GM18511 (cell line): ENCODE results near the gene ATP5MK.
A peak's percentile ranks its signal among the peaks of the same experiment; 100 is the strongest.
"Not testable (repeated sequence)": the region's sequence is repeated elsewhere in the genome, so short reads cannot be mapped to it uniquely, and the experiment has no call there.

ENCODE experiments used
- ATAC-seq: cut with Tn5 transposase; IDR thresholded peaks from one replicate; pipeline ENCODE4 v1.9.1; 2021; ENCODE audit warnings: mild to moderate bottlenecking, moderate library complexity; ENCODE audit not compliant: unreplicated experiment

Gene ATP5MK

DNA sequence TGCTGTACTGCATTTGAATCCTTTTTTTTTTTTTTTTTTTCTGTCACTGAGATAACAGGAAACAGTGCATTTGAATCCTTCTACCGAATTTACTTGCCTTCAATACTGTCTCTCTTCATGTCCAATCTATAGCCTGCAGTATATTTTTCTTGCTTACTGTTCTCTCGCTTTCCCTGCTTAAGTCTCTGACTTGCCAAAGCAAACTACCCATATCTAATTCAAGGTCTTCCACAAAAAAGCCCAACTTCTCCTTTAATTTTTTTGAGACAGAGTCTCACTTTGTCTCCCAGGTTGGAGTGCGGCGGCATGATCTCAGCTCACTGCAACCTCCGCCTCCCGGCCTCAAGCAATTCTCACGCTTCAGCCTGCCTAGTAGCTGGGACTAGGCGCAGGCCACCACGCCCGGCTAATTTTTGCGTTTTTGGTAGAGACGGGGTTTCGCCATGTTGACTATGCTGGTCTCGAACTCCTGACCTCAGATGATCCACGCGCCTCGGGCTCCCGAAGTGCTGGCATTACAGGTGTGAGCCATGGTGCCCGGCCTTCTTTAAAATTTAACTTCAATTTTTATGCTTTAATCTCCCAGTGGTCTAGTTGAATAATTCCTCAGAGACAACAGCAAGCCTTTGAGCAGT is 1.0 kb upstream of the ATP5MK start:
- ATAC-seq = no peak

DNA sequence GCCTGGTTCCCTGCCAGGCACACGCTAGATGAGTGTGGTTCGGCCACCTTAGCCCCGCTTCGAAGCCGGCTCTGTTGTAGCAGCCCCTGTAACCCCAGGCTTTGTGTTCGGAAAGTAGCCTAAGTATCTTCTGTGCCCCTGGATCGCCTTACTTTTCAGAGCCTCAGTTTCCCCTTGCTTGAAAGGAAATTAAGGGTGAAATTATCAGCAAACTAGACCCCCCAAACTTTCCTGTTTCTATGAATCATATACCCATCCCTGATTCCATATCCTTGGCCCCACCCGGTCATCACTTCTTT is 463 bp upstream of the ATP5MK start:
- no peak for ATAC-seq

DNA sequence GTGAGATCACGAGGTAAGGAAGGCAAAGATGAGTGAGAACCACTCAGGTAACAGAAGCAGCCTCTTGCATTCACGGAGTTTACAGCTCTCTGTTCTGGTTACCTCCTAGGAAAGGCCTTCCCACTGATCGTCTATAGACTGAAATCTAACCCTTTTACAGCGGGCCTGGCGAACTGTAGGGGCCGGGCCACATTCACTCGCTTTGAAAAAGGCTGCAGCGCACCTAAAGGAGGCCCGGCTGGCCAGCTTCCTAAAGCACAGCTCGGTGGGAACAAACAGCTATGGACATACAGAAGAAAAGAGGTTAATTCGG is 565 bp downstream of the ATP5MK start:
- no peak for ATAC-seq

DNA sequence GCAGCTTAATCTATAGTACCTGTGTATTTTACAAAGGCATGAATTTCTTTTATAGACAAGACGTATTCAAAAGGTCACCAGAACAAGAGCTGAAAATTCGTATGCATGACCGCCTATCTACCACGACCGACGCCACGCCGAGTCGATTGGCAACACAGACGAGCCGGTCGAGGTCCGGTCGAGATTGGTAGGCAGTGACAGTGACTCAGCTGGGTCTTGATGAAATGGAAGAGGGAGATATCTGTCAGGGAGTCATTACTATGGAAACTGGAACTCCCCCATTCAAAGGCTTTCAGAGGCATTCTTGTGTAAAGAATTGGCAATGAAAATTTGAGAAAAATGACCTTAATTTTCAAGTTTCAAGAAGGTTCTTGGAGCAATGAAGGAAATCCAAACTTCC is 2.1 kb downstream of the ATP5MK start:
- ATAC-seq = no peak

DNA sequence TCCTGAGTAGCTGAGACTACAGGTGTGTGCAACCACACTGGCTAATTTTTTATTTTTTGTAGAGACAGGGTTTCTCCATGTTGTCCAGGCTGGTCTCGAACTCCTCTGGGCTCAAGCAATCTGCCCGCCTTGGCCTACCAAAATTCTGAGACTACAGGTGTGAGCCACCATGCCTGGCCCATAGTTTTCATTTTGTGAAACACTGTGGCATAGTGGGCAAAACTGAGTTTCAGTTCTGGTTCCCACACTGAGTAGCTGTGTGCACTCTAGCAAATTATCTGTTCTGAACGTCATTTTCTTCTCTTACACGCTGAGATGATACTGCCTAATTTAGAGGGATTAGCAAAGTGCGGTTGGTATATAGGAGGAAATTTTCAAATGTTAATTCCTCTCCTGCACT is 13.5 kb downstream of the ATP5MK start:
- no peak for ATAC-seq

DNA sequence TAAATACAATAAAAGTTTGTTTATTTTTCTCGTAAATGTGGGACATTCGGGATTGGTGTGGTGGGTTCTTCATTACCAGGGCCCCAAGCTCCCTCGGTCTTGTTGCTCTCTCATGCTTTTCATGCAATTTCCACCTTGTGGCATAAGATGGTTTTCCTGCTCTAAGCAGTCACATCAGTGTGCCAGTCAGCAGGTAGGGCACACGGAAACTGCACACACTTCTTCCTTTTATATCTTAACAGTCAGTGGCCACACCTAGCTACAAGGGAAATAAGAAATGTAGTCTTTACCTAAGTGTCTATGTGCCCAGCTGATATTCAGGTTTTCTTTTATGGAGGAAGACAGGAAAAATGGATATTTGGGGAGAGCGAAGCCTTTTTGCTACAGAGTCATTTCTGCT is 22.0 kb downstream of the ATP5MK start:
- no peak for ATAC-seq

DNA sequence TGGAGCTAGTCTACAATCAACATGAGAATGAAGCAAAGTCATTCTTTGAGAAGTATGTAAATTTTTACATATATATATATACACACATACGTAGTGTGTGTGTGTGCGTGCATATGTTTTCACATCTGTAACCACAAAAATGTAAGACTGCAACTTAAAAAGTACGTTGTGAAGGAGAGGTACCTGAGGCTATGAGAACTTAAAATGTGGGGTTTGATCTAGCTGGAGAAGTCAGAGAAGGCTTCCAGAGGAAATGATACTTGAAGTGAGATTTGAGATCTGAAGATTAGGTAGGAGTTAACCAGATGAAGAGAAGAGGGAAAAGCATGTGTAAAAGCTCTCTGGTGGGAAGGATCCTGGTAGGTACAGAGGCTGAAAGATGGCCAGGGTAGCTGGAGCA is 22.7 kb downstream of the ATP5MK start:
- ATAC-seq = no peak

DNA sequence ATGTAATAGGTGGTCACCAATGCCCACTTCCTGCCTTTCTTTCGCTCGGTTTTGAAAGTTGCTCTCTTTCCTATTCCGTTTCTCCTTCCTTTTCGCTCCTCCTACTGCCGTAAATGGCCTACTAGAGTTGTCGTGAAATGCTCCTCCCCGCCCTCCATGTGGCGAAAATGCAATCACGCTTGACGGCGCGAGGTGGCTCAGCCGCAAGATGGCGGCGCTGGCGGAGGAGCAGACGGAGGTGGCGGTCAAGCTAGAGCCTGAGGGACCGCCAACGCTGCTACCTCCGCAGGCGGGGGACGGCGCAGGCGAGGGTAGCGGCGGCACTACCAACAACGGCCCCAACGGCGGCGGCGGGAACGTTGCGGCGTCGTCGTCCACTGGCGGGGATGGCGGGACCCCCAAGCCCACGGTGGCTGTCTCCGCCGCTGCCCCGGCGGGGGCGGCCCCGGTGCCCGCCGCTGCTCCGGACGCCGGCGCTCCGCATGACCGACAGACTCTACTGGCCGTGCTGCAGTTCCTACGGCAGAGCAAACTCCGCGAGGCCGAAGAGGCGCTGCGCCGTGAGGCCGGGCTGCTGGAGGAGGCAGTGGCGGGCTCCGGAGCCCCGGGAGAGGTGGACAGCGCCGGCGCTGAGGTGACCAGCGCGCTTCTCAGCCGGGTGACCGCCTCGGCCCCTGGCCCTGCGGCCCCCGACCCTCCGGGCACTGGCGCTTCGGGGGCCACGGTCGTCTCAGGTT is 28.3 kb downstream of the ATP5MK start, which contains the start of gene TAF5:
Gene TAF5 (plus strand): TSS at position 195 of the 737 bp plus-strand sequence. CDS start 14 bp downstream, at position 209.
- ATAC-seq = peak; percentile 67

DNA sequence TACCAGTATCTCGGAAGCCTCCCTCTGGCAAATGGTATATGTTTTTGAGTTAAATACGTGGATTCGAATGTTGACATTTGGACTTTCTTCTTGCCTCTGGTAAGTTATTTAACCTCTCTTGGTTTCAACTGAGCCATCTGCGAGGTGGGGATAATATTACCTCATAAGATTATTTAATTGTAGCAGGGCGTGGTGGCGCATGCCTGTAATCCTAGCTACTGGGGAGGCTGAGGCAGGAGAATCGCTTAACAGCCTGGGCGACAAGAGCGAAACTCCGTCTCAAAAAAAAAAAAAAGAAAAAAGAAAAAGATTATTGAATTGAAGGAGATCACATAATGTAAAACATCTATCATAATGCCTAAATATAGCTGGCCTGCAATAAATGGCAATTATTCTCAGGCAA is 28.9 kb downstream of the ATP5MK start:
- ATAC-seq = no peak

DNA sequence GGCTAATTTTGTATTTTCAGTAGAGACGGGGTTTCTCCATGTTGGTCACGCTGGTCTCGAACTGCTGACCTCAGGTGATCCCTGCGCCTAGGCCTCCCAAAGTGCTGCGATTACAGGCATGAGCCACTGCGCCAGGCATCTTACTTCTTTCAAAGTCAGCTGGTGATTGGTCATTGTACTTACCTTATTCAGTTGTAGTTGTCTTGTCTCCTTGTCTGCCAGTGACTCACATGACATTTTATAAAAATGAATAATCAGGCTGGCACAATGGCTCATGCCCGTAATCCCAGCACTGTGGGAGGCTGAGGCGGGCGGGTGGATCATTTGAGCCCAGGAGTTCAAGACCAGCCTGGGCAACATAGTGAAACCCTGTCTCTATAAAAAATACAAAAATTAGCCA is 35.5 kb downstream of the ATP5MK start:
- ATAC-seq = not testable (repeated sequence)

DNA sequence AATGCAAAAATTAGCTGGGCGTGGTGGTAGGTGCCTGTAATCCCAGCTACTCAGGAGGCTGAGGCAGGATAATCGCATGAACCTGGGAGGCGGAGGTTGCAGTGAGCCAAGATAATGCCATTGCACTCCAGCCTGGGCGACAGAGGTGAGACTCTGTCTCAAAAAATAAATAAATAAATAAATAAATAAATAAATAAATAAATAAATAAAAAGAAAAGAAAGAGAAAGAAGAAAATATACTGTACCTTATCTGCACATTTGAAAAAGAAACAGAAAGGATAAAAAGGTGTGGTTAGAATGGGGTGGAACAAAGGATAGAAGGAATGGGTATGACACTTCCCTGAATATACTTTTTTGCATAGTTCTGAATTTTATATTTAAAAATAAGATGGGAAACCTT is 36.8 kb downstream of the ATP5MK start:
- not testable (repeated sequence) for ATAC-seq

DNA sequence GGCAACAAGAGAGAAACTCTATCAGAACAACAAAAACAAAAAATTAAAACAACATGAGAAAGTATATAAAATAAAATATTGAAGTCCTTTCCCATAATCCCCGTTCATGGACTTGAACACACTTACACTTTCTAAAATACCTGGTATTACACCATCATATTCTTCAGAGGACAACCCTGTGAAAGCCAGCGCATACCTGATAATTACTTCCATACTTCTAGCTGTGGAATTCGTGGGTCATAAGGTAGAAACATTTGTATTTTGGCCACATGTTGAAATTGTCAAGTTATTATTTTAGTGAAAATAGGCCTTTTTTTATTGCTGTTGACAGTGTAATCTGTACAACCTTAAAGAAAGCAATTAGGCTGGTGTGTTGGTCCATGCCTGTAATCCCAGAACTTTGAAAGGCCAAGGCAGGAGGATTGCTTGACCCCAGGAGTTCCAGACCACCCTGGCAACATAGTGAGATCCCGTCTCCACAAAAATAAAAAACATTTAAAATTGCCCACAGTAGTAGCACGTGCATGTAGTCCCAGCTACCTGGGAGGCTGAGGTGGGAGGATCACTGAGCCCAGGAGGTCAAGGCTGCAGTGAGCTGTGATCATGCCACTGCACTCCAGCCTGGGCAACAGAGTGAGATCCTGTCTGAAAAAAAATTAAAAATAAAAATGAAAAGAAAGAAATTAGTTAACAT is 40.2 kb downstream of the ATP5MK start:
- no peak for ATAC-seq

DNA sequence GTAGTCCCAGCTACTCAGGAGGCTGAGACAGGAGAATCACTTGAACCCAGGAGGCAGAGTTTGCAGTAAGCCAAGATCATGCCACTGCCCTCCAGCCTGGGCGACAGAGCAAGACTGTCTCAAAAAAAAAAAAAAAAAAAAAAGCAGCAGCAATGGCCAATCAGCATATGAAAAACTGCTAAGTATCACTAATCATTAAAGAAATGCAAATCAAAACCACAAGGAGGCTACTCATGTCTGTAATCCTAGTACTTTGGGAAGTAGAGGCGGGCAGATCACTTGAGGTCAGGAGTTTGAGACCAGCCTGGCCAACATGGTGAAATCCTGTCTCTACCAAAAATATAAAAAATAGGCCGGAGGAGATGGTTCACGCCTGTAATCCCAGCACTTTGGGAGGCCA is 41.7 kb downstream of the ATP5MK start:
- not testable (repeated sequence) for ATAC-seq

DNA sequence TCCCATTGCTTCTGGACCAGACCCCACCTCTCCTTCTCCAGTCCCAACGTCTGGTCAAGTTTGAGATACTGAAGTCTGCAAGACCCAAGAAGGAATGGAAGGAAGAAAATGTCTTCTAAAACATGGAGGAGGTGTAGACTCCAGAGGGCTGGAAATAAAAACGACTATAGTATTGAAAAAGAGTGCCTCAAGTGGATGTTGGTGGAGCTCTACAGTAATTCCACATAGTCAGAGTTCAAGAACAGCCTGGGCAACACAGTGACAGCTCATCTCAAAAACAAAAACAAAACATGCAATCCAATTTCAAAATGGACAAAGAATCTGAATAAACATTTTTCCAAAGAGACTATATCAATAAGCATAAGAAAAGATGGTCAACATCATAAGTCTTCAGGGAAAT is 43.0 kb downstream of the ATP5MK start:
- ATAC-seq = no peak

DNA sequence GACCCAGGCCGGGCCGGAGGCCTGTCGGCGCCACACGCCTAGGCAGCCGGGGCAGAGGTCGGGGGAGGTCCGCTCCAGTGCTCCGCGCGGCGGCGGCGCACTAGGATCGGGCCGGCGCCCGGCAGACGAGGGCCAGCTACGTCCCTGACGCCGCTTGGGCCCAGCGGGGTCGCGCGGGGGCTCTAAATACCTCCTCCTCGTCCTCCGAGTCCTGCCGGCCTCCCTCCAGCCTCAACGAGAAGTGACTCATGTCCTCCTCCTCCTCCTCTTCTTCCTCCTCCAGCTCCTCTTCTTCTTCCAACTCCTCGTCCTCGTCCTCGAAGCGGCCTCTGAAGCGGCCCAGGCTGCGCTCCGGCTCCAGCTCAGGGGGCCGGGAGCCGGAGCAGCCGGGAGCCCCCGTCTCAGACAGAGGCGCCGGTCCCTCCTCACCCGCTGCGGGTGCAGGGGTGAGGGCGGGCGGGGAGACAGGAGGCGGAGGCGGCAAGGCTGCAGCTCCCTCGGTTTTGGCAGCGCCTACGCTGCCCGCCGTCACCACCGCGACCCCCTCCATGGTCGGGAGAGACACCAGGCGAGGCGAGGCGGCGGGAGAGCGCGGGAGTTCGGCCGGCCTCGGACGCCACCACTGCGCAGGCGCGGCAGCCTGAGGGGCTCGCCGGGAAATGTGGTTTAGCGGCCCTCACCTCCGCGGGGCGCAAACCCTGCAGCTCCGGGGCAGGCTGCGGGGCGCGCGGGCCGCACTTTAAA is 45.6 kb downstream of the ATP5MK start, which contains the start of gene PCGF6:
Gene PCGF6 (minus strand): TSS at position 624 of the 744 bp plus-strand sequence. CDS start 74 bp downstream, at position 550.
- peak; percentile 91 for ATAC-seq

DNA sequence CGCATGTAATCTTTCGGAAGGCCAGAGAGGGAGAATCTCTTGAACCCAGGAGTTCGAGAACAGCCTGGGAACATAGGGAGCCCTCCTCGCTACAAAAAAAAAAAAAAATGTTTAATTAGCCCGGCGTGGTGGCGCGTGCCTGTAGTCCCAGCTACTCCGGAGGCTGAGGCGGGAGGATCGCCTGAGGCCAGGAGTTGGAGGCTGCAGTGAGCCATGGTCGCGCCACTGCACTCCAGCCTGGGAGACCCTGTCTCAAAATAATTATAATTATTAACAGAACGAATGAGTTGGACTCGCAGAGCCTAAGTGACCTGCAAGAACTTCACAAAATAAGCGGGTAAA is 46.1 kb downstream of the ATP5MK start:
- ATAC-seq = no peak
